Amniotic epithelial cell (primary cell): ENCODE results near the gene TRMT11.
"Not testable (repeated sequence)": the region's sequence is repeated elsewhere in the genome, so short reads cannot be mapped to it uniquely, and the experiment has no call there.

Experiments
- DNase-seq: peaks from one replicate; pipeline ENCODE4 v3.0.0-alpha.2; 2010; ENCODE audit warnings: low read depth

Gene TRMT11

DNA sequence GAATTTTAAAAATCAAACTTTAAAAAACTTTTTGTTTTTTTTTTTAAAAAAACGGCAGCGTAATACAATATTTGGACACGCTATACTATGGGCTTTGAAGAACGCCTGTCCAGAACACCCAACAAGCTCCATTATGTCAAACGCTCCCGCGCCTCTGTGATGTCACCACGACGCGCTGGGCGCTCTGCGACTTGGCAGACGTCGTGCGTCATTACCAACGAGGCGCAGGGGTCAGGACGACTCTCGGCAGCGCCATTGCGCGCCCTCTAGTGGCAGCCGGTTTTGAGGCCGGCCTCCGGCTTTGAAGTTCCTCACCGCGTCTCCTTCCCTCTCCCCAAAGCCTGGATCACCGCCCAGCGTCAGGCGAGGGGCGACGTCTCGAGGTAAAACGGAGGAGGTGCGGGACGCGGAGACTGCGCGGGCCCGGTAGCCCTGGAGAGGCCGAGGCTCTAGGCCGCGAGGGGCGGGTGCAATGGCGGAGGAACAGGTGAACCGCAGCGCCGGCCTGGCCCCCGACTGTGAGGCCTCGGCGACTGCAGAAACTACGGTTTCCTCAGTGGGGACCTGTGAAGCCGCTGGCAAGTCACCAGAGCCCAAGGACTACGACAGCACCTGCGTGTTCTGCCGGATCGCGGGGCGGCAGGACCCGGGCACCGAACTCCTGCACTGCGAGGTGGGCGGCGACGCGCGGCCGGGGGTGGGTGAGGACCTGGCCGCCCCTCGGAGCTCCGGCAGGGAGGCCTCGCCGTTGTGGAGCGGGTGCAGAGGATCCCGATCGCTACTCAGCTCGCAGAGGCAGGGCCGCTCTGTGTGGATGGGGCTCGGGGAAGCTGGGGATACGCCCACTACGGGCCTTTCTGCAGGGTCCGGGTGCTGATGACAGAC is 29.6 kb upstream of the TRMT11 start, which contains the start of gene HINT3:
Gene HINT3 (plus strand): TSS at position 265 of the 885 bp plus-strand sequence. CDS start 208 bp downstream, at position 473.
- peak; percentile 94 for DNase-seq

DNA sequence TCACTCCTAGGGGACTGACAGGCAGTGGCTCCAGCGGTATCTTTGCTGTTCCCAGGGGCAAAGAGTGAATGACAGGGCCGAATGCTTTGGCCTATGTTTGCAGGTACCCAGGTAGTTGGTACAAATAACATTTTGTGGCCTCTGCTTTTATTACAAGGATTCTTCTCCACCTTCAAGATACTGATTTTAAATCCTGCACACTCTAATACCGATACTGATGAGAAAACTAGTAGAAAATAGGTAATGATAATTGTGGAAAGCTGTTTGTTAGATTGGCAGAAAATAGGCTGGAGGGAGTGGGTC is 29.0 kb upstream of the TRMT11 start:
- DNase-seq, result no peak

DNA sequence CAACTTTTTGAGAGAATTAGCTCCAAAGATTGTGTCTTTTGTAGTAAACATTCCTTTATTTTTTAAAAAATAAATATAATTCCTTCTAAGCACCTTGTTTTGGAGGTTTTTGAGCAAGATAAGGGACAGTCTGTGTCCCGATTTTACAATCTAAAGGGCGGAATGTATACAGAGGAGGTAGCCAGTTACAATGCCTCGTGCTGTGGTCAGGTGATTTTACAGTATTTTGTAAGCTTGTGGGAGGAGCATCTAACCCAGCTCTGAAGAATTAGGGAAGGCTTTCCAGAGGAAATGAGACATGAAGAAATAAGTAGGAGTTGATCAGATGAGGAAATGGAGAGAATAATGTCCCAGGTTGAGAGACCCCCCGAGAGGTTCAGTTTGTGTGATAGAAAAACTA is 28.5 kb upstream of the TRMT11 start:
- peak; percentile 82 for DNase-seq

DNA sequence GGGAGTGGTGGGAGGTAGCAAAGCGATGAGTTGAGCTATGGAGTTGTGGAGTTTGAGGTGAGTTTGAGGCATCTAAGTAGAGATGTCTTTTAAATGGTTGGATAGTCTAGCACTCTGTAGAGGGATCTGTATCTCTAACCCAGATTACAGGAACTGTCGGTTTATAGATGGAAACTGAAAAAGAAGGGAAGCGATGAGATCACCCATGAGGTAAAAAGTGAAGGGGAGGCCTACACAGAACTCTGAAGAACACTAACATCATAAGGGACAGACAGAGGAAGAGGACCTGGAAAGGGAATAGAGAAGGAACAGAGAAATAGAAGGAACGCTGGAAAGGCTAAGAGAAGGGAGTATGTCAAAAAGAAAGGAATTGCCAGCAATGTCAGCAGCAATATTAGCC is 27.3 kb upstream of the TRMT11 start:
- DNase-seq, result no peak

GRCh38 chr6:125961117-125961516 is 25.2 kb upstream of the TRMT11 start:
- DNase-seq, result no peak

- no peak for DNase-seq
Measured at GRCh38 chr6:125962900-125963497, 23.3 kb upstream of the TRMT11 start.

DNA sequence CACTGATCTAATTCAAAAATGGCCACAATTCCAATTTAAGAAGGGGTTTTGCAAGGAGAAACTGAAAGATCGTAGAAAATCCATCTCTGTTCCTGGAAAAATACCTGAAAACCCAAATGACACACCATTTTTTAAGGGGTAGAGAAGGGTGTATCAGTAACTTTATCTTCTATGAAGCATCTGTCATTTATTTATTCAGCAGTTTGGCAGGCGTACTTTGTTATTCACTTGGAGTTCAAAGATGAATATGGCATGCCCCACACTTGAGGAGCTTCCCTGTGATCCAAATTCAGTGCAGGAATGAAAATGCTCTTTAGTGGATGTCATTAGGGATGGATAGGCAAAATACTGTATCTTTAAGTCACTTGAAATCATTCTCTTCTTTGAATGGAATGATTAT is 22.5 kb upstream of the TRMT11 start:
- no peak for DNase-seq

- no peak for DNase-seq
Measured at GRCh38 chr6:125966569-125966968, 19.8 kb upstream of the TRMT11 start.

- no peak for DNase-seq
Measured at GRCh38 chr6:125968493-125968892, 17.8 kb upstream of the TRMT11 start.

- DNase-seq, result no peak
Measured at GRCh38 chr6:125970760-125971159, 15.6 kb upstream of the TRMT11 start.

GRCh38 chr6:125972478-125972877 is 13.9 kb upstream of the TRMT11 start:
- DNase-seq, result not testable (repeated sequence)

DNA sequence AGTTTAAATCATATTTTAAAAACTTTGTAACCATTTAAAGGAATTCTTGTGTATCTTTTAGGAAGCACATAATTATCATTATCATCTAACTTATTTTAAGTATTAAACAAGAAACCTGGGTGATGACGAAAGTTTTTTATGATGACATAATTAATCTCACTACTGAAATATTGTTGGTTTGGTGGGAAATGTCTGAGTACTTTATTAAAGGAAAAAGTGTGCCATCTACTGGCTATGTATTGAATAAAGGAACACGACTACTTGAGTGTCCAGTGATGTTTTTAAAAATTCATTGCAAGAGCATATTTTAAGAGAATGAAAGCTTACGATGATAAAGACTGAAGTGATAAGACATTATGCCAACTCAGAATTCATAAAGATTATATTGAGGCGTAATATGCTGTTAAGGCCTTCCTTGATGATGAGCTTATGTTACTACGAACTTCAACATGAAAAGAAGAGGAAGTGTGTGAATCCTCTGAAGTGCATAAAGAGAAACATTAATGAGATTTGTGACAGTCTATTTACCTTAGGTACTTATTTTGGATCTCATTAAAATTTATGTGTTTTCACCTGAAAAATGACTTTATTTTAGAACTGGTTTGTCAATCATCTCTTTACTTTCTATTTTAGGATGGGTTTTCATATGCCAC is 12.0 kb upstream of the TRMT11 start:
- DNase-seq, result peak; percentile 73

- no peak for DNase-seq
Measured at GRCh38 chr6:125979101-125979500, 7.2 kb upstream of the TRMT11 start.

DNA sequence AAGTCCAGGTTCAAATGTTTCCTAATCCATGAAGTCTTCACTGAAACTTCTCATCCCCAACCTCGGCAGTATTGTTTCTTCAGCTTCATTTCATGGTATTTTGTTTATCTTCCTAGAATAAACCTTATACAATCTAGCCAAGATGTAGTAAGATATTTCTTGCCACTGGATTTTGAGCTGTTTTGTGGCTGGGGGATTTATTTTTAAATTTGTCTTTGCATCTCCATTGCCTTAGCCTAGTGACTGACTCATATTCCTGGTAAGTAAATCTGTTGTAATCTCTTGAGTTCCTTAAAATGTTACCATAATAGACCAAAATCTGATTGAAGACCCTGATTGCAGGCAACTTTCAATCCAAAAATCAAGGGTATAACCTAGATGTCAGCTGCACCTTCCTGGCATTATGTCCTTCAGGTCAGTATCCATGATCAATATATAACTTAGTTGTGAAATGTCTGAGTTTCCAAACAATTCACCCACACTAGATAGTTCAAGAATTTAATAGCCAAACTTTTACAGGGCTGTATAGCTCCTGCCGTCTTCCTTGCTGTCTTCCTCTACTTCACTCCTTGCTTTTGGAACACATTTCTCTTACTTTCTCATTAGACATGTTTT is 4.7 kb upstream of the TRMT11 start:
- DNase-seq, result no peak

GRCh38 chr6:125983246-125983945 is 2.9 kb upstream of the TRMT11 start:
- DNase-seq, result peak; percentile 51

DNA sequence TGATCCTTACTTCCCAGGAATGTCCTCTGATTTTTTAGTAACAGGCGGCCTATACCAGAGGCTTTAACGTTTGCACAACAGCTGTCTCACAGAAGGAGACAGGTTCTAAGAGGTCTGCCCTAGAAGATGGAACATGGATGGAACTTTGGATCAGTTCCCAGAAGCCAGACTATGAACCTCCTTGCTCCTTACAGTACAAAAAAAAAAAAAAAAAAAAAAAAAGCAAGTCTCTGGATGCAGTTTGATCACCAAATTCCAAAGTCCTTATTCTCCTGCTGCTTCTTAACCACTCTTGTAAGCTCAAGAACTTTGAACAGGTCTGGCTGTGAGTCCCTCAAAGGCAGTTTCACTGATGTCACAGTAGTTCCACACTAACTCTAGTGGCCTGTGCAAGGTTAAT is 2.0 kb upstream of the TRMT11 start:
- DNase-seq, result peak; percentile 41

DNA sequence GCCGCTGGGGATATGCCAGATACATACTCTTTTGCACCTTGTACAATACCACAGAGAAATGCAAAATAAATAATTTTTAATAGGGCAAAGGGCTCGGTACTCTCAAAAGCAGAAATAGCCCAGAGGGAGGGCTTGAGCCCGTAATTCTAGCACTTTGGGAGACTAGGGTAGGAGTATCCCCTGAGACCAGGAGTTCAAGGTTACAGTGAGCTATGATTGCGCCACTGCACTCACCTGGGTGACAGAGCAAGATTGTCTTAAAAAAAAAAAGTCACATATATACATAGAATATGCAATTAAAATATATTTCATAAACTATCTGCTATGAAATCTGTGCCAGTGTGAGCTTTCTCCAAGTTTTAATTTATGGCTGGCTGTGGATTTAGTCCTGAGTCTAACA is 818 bp upstream of the TRMT11 start:
- no peak for DNase-seq

DNA sequence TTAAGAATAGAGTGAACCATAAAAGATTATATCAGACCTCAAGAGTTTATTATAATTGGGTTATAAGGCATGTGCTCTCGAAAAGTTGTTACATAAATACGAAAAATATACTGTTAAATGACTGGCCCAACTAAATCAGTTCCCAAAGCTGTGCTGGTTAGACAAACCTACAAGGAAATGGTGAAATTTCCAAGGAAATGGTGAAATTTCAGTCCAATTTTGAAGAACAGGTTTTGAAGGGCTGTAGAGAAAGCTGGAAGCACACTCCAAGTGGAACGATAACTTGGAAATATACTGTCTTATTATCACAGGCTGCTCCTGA is 400 bp upstream of the TRMT11 start:
- no peak for DNase-seq

DNA sequence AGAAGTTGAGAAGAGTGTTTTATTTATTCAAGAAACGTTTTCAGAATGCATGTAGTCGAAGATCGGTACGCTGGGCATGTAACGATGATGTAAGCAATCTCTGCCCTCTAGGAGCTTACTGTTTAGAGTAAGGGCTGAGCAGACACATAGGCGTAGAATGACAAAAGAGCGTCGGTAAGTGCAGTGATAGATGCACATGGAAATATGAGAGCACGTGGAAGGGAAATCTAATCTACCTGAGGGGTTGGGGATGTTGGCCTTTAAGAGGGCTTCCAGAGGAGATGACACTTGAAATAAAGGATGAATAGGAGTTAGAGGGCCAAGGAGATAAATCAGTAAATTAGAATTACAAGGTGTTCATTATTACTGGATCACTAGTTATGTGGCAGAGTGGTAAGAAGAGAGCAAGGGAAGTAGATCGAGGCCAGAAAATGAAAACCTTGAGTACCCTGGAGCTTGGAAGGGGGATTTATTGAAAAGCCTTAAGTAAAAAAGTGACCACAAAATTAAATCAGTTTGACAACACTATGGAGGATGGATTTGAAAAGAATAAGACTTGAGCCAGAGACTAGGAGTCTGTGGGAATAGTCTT is 782 bp downstream of the TRMT11 start:
- peak; percentile 31 for DNase-seq

DNA sequence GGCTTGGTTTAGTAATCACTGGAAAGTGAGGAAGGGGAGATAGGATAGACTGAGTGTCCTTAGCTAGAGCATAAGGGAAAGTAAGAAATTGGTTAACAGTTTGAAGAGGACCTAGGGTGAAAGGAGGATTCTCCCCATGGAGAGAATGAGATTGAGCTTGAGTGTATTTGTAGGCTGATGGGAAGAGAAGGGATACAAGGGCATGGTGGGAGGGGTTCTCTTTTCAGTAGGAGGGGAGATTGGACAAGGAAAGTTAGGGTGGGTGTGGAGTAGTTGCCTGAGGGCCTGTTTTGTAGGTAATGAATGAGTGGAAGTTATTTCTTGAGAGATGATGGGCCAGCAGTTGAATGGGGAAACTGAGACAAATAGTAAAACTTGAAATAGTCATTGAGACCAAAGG is 1.9 kb downstream of the TRMT11 start:
- DNase-seq, result no peak

DNA sequence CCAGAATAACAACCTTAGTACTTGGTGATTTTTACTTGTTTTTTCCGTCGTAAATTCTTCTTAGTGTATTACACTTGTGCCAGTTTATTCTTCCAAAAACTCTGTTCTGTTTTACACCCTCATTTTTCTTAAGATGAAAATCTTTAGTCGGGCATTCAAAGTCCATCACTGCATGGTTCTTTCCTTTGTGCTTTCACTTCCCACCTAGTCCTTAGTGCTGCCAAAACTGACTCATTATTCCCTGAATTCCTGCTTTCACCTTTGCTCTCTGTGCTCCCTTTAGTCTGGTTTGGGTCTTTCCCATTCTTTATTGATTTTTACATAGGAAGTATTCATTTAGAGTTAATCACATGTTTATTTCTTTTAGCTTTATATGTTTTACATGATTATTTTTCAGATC is 3.3 kb downstream of the TRMT11 start:
- no peak for DNase-seq

GRCh38 chr6:125991653-125992052 is 5.3 kb downstream of the TRMT11 start:
- DNase-seq, result no peak
